ENCODE results near the gene RAPGEF1.

DNA sequence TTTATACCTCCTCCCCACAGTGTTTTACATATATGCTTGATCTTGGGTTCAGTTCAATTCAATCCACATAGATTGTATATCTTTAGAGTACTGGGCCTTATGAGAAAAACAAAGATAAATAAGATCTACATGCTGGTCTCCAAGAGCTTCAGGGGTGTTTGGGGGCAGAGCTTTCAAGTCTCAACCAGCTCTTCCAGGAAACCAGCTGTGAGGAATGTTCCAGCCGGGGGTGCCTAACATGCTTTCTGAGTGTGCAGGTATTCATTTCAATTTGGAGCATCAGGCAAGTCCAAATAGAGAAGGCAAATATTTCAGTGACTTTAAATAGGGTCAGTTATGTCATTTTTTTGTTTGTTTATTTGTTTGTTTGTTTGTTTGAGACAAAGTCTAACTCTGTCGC lies 5.7 kb upstream of the RAPGEF1 start:
- TF ChIP-seq, protein P1, sequence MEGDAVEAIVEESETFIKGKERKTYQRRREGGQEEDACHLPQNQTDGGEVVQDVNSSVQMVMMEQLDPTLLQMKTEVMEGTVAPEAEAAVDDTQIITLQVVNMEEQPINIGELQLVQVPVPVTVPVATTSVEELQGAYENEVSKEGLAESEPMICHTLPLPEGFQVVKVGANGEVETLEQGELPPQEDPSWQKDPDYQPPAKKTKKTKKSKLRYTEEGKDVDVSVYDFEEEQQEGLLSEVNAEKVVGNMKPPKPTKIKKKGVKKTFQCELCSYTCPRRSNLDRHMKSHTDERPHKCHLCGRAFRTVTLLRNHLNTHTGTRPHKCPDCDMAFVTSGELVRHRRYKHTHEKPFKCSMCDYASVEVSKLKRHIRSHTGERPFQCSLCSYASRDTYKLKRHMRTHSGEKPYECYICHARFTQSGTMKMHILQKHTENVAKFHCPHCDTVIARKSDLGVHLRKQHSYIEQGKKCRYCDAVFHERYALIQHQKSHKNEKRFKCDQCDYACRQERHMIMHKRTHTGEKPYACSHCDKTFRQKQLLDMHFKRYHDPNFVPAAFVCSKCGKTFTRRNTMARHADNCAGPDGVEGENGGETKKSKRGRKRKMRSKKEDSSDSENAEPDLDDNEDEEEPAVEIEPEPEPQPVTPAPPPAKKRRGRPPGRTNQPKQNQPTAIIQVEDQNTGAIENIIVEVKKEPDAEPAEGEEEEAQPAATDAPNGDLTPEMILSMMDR (IDR thresholded peaks at IDR 0.05; ENCODE audit: insufficient read depth, low read length): no peak
- TF ChIP-seq, protein P2, sequence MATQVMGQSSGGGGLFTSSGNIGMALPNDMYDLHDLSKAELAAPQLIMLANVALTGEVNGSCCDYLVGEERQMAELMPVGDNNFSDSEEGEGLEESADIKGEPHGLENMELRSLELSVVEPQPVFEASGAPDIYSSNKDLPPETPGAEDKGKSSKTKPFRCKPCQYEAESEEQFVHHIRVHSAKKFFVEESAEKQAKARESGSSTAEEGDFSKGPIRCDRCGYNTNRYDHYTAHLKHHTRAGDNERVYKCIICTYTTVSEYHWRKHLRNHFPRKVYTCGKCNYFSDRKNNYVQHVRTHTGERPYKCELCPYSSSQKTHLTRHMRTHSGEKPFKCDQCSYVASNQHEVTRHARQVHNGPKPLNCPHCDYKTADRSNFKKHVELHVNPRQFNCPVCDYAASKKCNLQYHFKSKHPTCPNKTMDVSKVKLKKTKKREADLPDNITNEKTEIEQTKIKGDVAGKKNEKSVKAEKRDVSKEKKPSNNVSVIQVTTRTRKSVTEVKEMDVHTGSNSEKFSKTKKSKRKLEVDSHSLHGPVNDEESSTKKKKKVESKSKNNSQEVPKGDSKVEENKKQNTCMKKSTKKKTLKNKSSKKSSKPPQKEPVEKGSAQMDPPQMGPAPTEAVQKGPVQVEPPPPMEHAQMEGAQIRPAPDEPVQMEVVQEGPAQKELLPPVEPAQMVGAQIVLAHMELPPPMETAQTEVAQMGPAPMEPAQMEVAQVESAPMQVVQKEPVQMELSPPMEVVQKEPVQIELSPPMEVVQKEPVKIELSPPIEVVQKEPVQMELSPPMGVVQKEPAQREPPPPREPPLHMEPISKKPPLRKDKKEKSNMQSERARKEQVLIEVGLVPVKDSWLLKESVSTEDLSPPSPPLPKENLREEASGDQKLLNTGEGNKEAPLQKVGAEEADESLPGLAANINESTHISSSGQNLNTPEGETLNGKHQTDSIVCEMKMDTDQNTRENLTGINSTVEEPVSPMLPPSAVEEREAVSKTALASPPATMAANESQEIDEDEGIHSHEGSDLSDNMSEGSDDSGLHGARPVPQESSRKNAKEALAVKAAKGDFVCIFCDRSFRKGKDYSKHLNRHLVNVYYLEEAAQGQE (IDR thresholded peaks at IDR 0.05; ENCODE audit: insufficient replicate concordance, low read depth): no peak
- no peak for TF ChIP-seq GABPA (IDR thresholded peaks at IDR 0.05; ENCODE audit: low read depth)
